ENCODE data around the gene ACOX3.

- no peak for TF ChIP-seq CTCF (IDR thresholded peaks at IDR 0.05)
- TF ChIP-seq POLR2A (IDR thresholded peaks at IDR 0.05), result no peak
Observed at GRCh38 chr4:8442596-8443358, 2.3 kb upstream of the ACOX3 start.
